ENCODE results near the gene ARHGEF28. TPM values are rescaled to one million over a fixed set of nuclear protein-coding genes. Genes with fewer than 3 reads are reported as not detected.

ARHGEF28 gene
- total and polyA plus RNA-seq, 2 donors: 7.3 to 7.4 TPM

DNA sequence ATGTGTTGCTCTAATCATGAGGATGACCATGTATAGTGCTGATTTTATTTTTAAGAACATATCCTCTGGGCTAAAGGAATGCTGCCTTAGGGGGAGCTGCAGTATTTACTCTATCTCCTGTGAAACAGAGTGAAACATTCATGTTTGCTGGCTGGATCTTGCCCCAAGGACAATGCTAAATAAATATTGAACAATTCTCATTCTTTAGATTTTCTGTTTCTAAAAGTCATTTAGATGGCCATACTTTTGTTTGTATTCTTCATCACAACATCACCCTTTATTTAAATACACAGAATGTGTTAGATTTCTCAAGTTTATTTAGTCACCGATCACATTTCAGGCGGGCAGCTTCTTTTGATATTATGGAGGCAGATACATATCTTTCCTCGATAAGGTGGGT lies 103.3 kb downstream of the ARHGEF28 start:
- Histone ChIP-seq H3K27me3 (ENCODE audit: control insufficient read depth in 2 of 2, insufficient read depth in 1 of 2, low read length in 1 of 2) (no peaks in the 10 kb centered on the region), H3K27ac (ENCODE audit: low read depth in 1 of 2, low read length in 1 of 2) (no peak overlapping the region), H3K36me3 (ENCODE audit: control insufficient read depth in 2 of 2, insufficient read depth in 2 of 2, low read length in 1 of 2) (no peaks in the 10 kb centered on the region), H3K4me1 (ENCODE audit: control insufficient read depth in 2 of 2, insufficient read depth in 2 of 2, low read length in 2 of 2) (no peaks in the 10 kb centered on the region), H3K4me3 (ENCODE audit: low read length in 2 of 2) (no peak overlapping the region), H3K9me3 (ENCODE audit: control insufficient read depth in 2 of 2, insufficient read depth in 1 of 2, low read length in 1 of 2) (no peaks in the 10 kb centered on the region)
- DNase-seq (ENCODE audit: low read depth in 6 of 9, low spot score in 9 of 9): no peak
- over 99% methylated on average over 3 of the region's 3 CpGs for WGBS

DNA sequence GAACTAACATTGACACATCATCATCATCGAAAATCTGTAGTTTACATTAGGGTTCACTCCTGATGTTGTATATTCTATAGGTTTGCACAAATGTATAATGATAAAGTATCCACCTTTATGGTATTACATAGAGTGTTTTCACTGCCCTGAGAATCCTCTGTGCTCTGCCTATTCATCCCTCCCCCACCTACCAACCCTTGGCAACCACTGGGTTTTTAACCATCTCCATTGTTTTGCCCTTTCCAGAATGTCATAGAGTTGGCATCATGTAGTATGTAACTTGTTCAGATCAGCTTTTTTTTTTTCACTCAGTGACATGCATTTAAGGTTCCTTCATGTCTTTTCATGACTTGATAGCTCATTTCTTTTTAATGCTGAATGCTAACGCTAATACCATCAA lies 106.0 kb downstream of the ARHGEF28 start:
- Histone ChIP-seq H3K36me3 (ENCODE audit: control insufficient read depth in 2 of 2, insufficient read depth in 2 of 2, low read length in 1 of 2) (no peaks in the 10 kb centered on the region), H3K27ac (ENCODE audit: low read depth in 1 of 2, low read length in 1 of 2) (no peak overlapping the region), H3K27me3 (ENCODE audit: control insufficient read depth in 2 of 2, insufficient read depth in 1 of 2, low read length in 1 of 2) (no peaks in the 10 kb centered on the region), H3K4me1 (ENCODE audit: control insufficient read depth in 2 of 2, insufficient read depth in 2 of 2, low read length in 2 of 2) (no peaks in the 10 kb centered on the region), H3K4me3 (ENCODE audit: low read length in 2 of 2) (no peak overlapping the region), H3K9me3 (ENCODE audit: control insufficient read depth in 2 of 2, insufficient read depth in 1 of 2, low read length in 1 of 2) (no peaks in the 10 kb centered on the region)
- WGBS: 97% methylated on average over 2 of the region's 2 CpGs
- DNase-seq (ENCODE audit: low read depth in 6 of 9, low spot score in 9 of 9): no peak

DNA sequence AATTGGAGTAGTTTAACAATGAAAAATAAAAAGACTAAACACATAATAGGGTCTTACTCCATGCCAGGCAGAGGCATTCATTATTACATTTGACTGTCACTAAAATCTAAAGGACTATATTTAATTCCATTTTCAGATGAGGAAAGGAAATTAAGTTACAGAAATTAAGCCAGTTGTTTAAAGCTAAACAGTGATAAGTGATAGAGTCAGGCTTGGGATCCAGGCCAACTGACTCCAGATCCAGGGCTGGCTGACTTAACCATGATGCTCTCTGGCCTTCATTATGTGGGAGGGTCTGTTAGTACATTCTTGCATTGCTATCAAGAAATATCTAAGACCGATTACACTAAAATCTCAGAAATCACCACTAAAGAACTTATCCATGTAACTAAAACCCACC lies 107.2 kb downstream of the ARHGEF28 start:
- Histone ChIP-seq H3K36me3 (ENCODE audit: control insufficient read depth in 2 of 2, insufficient read depth in 2 of 2, low read length in 1 of 2) (no peaks in the 10 kb centered on the region), H3K9me3 (ENCODE audit: control insufficient read depth in 2 of 2, insufficient read depth in 1 of 2, low read length in 1 of 2) (no peaks in the 10 kb centered on the region), H3K27me3 (ENCODE audit: control insufficient read depth in 2 of 2, insufficient read depth in 1 of 2, low read length in 1 of 2) (no peaks in the 10 kb centered on the region), H3K4me3 (ENCODE audit: low read length in 2 of 2) (no peak overlapping the region), H3K4me1 (ENCODE audit: control insufficient read depth in 2 of 2, insufficient read depth in 2 of 2, low read length in 2 of 2) (no peaks in the 10 kb centered on the region), H3K27ac (ENCODE audit: low read depth in 1 of 2, low read length in 1 of 2) (no peak overlapping the region)
- no peak for DNase-seq (ENCODE audit: low read depth in 6 of 9, low spot score in 9 of 9)
- WGBS: 100% methylated on average over 1 of the region's 1 CpG

DNA sequence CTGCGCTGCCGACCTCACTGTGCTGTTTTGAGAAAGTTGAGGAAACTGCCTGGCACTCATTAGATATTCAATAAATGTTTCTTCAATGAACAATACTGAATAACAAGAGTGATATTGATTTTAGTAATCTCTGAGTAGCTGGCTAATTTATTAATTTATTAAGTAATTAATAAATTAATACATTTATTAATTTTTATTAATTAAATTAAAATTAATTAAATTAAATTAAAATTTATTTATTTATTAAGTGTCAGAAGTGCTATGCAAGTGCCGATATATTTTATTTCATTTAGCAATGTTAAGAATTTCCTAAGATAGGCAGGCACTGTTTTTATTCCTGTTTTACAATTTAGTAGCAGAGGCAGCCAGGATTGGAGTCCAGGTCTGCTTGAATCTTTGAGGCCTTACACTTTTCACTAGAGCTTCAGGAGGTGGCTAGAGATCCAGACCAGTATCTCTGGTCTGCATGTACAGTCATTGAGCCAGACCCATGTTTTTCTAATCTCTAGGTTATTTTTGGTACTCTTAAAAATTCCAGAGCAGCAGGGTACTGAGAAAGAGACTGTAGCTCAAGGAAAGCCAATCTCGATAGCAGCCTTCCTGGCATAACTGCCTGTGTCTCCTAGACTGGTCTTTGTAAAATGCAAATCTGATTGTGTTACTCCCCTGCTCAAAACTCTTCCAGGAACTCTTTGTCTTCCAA lies 109.2 kb downstream of the ARHGEF28 start:
- H3K36me3 ChIP-seq (ENCODE audit: control insufficient read depth in 2 of 2, insufficient read depth in 2 of 2, low read length in 1 of 2): no peaks in the 10 kb centered on the region
- 73% methylated on average over 4 of the region's 4 CpGs for WGBS
- no peak for DNase-seq (ENCODE audit: low read depth in 6 of 9, low spot score in 9 of 9)
- H3K27me3 ChIP-seq (ENCODE audit: control insufficient read depth in 2 of 2, insufficient read depth in 1 of 2, low read length in 1 of 2): no peaks in the 10 kb centered on the region
- no peak overlapping the region for H3K4me3 ChIP-seq (ENCODE audit: low read length in 2 of 2)
- no peak overlapping the region for H3K27ac ChIP-seq (ENCODE audit: low read depth in 1 of 2, low read length in 1 of 2)
- H3K9me3 ChIP-seq (ENCODE audit: control insufficient read depth in 2 of 2, insufficient read depth in 1 of 2, low read length in 1 of 2): no peaks in the 10 kb centered on the region
- H3K4me1 ChIP-seq (ENCODE audit: control insufficient read depth in 2 of 2, insufficient read depth in 2 of 2, low read length in 2 of 2): no peaks in the 10 kb centered on the region

DNA sequence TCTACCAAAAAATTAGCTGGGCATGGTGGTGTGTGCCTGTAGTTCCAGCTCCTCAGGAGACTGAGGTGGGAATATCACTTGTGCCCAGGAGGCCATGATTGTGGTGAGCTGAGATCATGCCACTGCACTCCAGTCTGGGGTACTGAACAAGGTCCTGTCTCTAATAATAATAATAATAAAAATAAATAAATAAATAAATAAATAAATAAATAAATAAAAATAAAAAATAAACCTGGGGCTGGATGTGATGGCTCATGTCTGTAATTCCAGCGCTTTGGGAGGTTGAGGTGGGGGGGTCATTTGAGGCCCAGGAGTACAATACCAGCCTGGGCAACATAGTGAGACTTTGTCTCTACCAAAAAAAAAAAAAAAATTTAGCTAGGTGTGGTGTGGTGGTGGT lies 113.7 kb downstream of the ARHGEF28 start:
- no peaks in the 10 kb centered on the region for H3K4me1 ChIP-seq (ENCODE audit: control insufficient read depth in 2 of 2, insufficient read depth in 2 of 2, low read length in 2 of 2)
- no peak for DNase-seq (ENCODE audit: low read depth in 6 of 9, low spot score in 9 of 9)
- no peaks in the 10 kb centered on the region for H3K27me3 ChIP-seq (ENCODE audit: control insufficient read depth in 2 of 2, insufficient read depth in 1 of 2, low read length in 1 of 2)
- no peak overlapping the region for H3K27ac ChIP-seq (ENCODE audit: low read depth in 1 of 2, low read length in 1 of 2)
- H3K36me3 ChIP-seq (ENCODE audit: control insufficient read depth in 2 of 2, insufficient read depth in 2 of 2, low read length in 1 of 2): no peaks in the 10 kb centered on the region
- WGBS: 97% methylated on average over 1 of the region's 1 CpG
- H3K4me3 ChIP-seq (ENCODE audit: low read length in 2 of 2): no peak overlapping the region
- H3K9me3 ChIP-seq (ENCODE audit: control insufficient read depth in 2 of 2, insufficient read depth in 1 of 2, low read length in 1 of 2): no peaks in the 10 kb centered on the region

DNA sequence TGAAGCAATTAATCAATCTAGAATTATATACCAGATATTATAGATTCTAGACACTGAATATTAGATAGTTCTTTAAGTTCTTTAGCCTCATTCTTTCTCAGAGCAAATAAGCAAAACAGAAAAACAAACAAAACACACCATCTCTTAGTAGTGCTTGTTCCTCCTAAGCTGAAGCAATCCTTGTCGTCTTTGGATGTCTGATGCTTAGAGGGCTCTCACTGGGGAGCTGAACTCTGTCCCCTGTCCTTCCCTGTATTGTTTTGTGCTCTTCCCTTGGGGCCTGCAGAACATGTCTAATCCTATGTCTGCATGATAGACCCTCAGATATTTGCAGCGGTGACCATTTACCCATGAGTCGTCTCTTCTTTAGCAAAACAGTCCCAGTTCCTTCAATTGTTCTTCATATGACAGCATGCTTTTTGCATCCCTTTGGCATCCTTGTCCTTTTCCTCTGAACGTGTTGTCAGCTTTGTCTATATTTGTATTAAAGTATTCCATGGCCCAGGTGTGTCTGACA lies 114.3 kb downstream of the ARHGEF28 start:
- H3K36me3 ChIP-seq (ENCODE audit: control insufficient read depth in 2 of 2, insufficient read depth in 2 of 2, low read length in 1 of 2): no peaks in the 10 kb centered on the region
- no peaks in the 10 kb centered on the region for H3K4me1 ChIP-seq (ENCODE audit: control insufficient read depth in 2 of 2, insufficient read depth in 2 of 2, low read length in 2 of 2)
- no peak overlapping the region for H3K4me3 ChIP-seq (ENCODE audit: low read length in 2 of 2)
- DNase-seq (ENCODE audit: low read depth in 6 of 9, low spot score in 9 of 9): no peak
- no peak overlapping the region for H3K27ac ChIP-seq (ENCODE audit: low read depth in 1 of 2, low read length in 1 of 2)
- 85% methylated on average over 4 of the region's 4 CpGs for WGBS
- no peaks in the 10 kb centered on the region for H3K27me3 ChIP-seq (ENCODE audit: control insufficient read depth in 2 of 2, insufficient read depth in 1 of 2, low read length in 1 of 2)
- H3K9me3 ChIP-seq (ENCODE audit: control insufficient read depth in 2 of 2, insufficient read depth in 1 of 2, low read length in 1 of 2): no peaks in the 10 kb centered on the region

DNA sequence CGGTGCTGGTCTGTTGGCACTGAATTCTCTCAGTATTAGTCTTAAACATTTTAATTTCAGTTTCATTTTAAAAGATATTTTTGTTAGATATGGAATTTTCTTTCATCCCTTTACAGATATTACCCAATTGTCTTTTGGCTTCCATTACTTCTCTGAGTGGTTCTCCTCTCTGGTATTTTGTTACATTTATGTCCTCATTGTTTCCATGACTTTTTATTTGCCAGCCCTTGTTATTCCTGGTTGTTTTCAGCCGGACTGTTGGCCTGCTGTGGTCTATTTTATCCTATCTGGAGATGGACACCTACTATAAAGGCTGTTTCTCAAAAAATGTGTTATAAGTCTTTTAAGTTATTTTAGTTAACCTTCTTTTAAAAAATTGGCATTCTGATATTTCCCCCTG lies 117.2 kb downstream of the ARHGEF28 start:
- WGBS: 93% methylated on average over 2 of the region's 2 CpGs
- no peak for DNase-seq (ENCODE audit: low read depth in 6 of 9, low spot score in 9 of 9)
- H3K27ac ChIP-seq (ENCODE audit: low read depth in 1 of 2, low read length in 1 of 2): no peak overlapping the region
- no peaks in the 10 kb centered on the region for H3K4me1 ChIP-seq (ENCODE audit: control insufficient read depth in 2 of 2, insufficient read depth in 2 of 2, low read length in 2 of 2)
- H3K4me3 ChIP-seq (ENCODE audit: low read length in 2 of 2): no peak overlapping the region
- H3K36me3 ChIP-seq (ENCODE audit: control insufficient read depth in 2 of 2, insufficient read depth in 2 of 2, low read length in 1 of 2): no peaks in the 10 kb centered on the region
- no peaks in the 10 kb centered on the region for H3K9me3 ChIP-seq (ENCODE audit: control insufficient read depth in 2 of 2, insufficient read depth in 1 of 2, low read length in 1 of 2)
- H3K27me3 ChIP-seq (ENCODE audit: control insufficient read depth in 2 of 2, insufficient read depth in 1 of 2, low read length in 1 of 2): no peaks in the 10 kb centered on the region

DNA sequence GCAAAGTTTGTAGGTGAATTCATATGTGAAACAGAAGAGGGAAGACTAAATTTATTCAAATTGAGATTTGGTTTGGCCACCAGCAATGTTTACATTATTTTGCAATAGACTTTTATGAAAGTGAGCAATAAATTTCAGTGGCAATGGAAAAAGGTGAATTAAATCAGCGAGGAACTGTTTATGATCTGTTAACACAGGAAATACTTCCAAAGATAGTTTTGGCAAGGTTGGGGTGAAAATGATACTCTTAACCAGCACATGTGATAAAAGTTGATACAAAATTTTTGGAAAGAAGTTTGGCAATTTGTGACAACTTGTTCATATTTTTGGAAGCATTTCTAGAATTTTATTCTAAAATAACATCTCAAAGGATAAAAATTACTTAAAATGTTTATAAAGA lies 119.8 kb downstream of the ARHGEF28 start:
- no peaks in the 10 kb centered on the region for H3K36me3 ChIP-seq (ENCODE audit: control insufficient read depth in 2 of 2, insufficient read depth in 2 of 2, low read length in 1 of 2)
- no peak overlapping the region for H3K4me3 ChIP-seq (ENCODE audit: low read length in 2 of 2)
- 90% methylated on average over 1 of the region's 1 CpG for WGBS
- no peak overlapping the region for H3K27ac ChIP-seq (ENCODE audit: low read depth in 1 of 2, low read length in 1 of 2)
- no peak for DNase-seq (ENCODE audit: low read depth in 6 of 9, low spot score in 9 of 9)
- H3K4me1 ChIP-seq (ENCODE audit: control insufficient read depth in 2 of 2, insufficient read depth in 2 of 2, low read length in 2 of 2): no peaks in the 10 kb centered on the region
- no peaks in the 10 kb centered on the region for H3K9me3 ChIP-seq (ENCODE audit: control insufficient read depth in 2 of 2, insufficient read depth in 1 of 2, low read length in 1 of 2)
- no peaks in the 10 kb centered on the region for H3K27me3 ChIP-seq (ENCODE audit: control insufficient read depth in 2 of 2, insufficient read depth in 1 of 2, low read length in 1 of 2)

DNA sequence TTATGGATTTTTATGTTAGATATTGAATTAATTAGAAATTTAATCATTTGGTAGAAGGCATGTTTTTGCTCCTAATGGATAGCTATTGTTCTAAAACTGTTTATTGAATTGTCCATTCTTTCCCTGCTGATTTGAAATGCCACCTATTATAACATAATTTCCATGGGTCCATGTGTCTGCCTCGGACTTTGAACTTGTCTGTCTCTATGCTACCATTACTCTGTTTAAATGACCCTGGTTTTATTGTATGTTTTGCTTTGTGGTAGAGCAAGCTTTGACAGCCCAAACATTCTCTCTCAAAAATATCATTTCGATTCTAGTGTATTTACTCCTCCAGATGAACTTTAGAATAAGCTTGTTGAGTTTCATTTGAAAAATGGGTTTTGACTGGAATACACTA lies 120.6 kb downstream of the ARHGEF28 start:
- DNase-seq (ENCODE audit: low read depth in 6 of 9, low spot score in 9 of 9): no peak
- Histone ChIP-seq H3K27me3 (ENCODE audit: control insufficient read depth in 2 of 2, insufficient read depth in 1 of 2, low read length in 1 of 2) (no peaks in the 10 kb centered on the region), H3K36me3 (ENCODE audit: control insufficient read depth in 2 of 2, insufficient read depth in 2 of 2, low read length in 1 of 2) (no peaks in the 10 kb centered on the region), H3K4me1 (ENCODE audit: control insufficient read depth in 2 of 2, insufficient read depth in 2 of 2, low read length in 2 of 2) (no peaks in the 10 kb centered on the region), H3K27ac (ENCODE audit: low read depth in 1 of 2, low read length in 1 of 2) (no peak overlapping the region), H3K4me3 (ENCODE audit: low read length in 2 of 2) (no peak overlapping the region), H3K9me3 (ENCODE audit: control insufficient read depth in 2 of 2, insufficient read depth in 1 of 2, low read length in 1 of 2) (no peaks in the 10 kb centered on the region)
- WGBS: 91% methylated on average over 2 of the region's 2 CpGs
